ENCODE results near the gene SUPT20HL1. TPM values are rescaled to one million over a fixed set of nuclear protein-coding genes. Genes with fewer than 3 reads are reported as not detected.

The SUPT20HL1 gene
- total RNA-seq, 1 experiment from 2014 or later, result not detected

- intact Hi-C loops (cut with micrococcal nuclease; ENCODE audit: unreplicated experiment), result loop anchor here (5.0 to 10.0 kb wide), 3 partner anchors 166 to 878 kb away; no protein-coding TSS in a partner anchor
- DNase-seq (ENCODE audit: low spot score), result no peak
- TF ChIP-seq EZH2 (IDR thresholded peaks at IDR 0.05; ENCODE audit: borderline replicate concordance, low read depth, low read length, poor library complexity, severe bottlenecking) (no peak), CTCF (conservative IDR thresholded peaks at IDR 0.05; ENCODE audit: low read depth, low read length) (no peak)
- Histone ChIP-seq H3K27ac (ENCODE audit: low read depth, low read length, poor library complexity, severe bottlenecking) (no peak overlapping the region), H3K4me3 (ENCODE audit: low read depth, low read length, poor library complexity, severe bottlenecking) (no peak overlapping the region), H3K27me3 (replicated peaks; ENCODE audit: insufficient read depth, low read depth, low read length, poor library complexity) (peaks cover 41% of the 10 kb centered on the region), H3K4me1 (ENCODE audit: insufficient read depth, low read length, poor library complexity, severe bottlenecking) (no peaks in the 10 kb centered on the region), H3K36me3 (ENCODE audit: insufficient read depth, low read length, poor library complexity, severe bottlenecking) (no peaks in the 10 kb centered on the region), H3K9me3 (ENCODE audit: low read depth, low read length, poor library complexity, severe bottlenecking) (no peaks in the 10 kb centered on the region)
- no TSS peak for BruUV-seq (replicated peaks)
- ChIA-PET CTCF (interaction anchor here (0.6 to 1.2 kb wide), 6 partner anchors 94 to 280 kb away, joined by 3 to 4 read pairs (median 4); no protein-coding TSS in a partner anchor), POLR2A (ENCODE audit: low non-redundant PET) (no interaction called here)
Measured at GRCh38 chrX:24396236-24396930, 35.9 kb downstream of the SUPT20HL1 start.

GRCh38 chrX:24396931-24397279 lies 36.5 kb downstream of the SUPT20HL1 start:
- H3K4me1 ChIP-seq (ENCODE audit: insufficient read depth, low read length, poor library complexity, severe bottlenecking), result no peaks in the 10 kb centered on the region
- H3K36me3 ChIP-seq (ENCODE audit: insufficient read depth, low read length, poor library complexity, severe bottlenecking), result no peaks in the 10 kb centered on the region
- ChIA-PET CTCF (interaction anchor here (1.2 kb wide), 1 partner anchor 101 kb away, joined by 4 read pairs; no protein-coding TSS in a partner anchor), POLR2A (ENCODE audit: low non-redundant PET) (no interaction called here)
- TF ChIP-seq EZH2 (IDR thresholded peaks at IDR 0.05; ENCODE audit: borderline replicate concordance, low read depth, low read length, poor library complexity, severe bottlenecking), result no peak
- no peak for TF ChIP-seq CTCF (conservative IDR thresholded peaks at IDR 0.05; ENCODE audit: low read depth, low read length)
- intact Hi-C loops (cut with micrococcal nuclease; ENCODE audit: unreplicated experiment), result loop anchor here (5.0 to 10.0 kb wide), 3 partner anchors 165 to 878 kb away; no protein-coding TSS in a partner anchor
- BruUV-seq (replicated peaks), result no TSS peak
- H3K27ac ChIP-seq (ENCODE audit: low read depth, low read length, poor library complexity, severe bottlenecking), result no peak overlapping the region
- no peaks in the 10 kb centered on the region for H3K9me3 ChIP-seq (ENCODE audit: low read depth, low read length, poor library complexity, severe bottlenecking)
- H3K27me3 ChIP-seq (replicated peaks; ENCODE audit: insufficient read depth, low read depth, low read length, poor library complexity), result peaks cover 37% of the 10 kb centered on the region
- no peak overlapping the region for H3K4me3 ChIP-seq (ENCODE audit: low read depth, low read length, poor library complexity, severe bottlenecking)
- DNase-seq (ENCODE audit: low spot score), result no peak

- intact Hi-C loops (cut with micrococcal nuclease; ENCODE audit: unreplicated experiment), result loop anchor here (5.0 to 10.0 kb wide), 3 partner anchors 164 to 876 kb away; no protein-coding TSS in a partner anchor
- Histone ChIP-seq H3K27me3 (replicated peaks; ENCODE audit: insufficient read depth, low read depth, low read length, poor library complexity) (peaks cover 23% of the 10 kb centered on the region), H3K4me3 (ENCODE audit: low read depth, low read length, poor library complexity, severe bottlenecking) (no peak overlapping the region), H3K27ac (ENCODE audit: low read depth, low read length, poor library complexity, severe bottlenecking) (no peak overlapping the region), H3K9me3 (ENCODE audit: low read depth, low read length, poor library complexity, severe bottlenecking) (no peaks in the 10 kb centered on the region), H3K36me3 (ENCODE audit: insufficient read depth, low read length, poor library complexity, severe bottlenecking) (no peaks in the 10 kb centered on the region), H3K4me1 (ENCODE audit: insufficient read depth, low read length, poor library complexity, severe bottlenecking) (no peaks in the 10 kb centered on the region)
- BruUV-seq (replicated peaks), result no TSS peak
- CTCF ChIA-PET, result no interaction called here
- TF ChIP-seq CTCF (conservative IDR thresholded peaks at IDR 0.05; ENCODE audit: low read depth, low read length) (no peak), EZH2 (IDR thresholded peaks at IDR 0.05; ENCODE audit: borderline replicate concordance, low read depth, low read length, poor library complexity, severe bottlenecking) (no peak)
- no peak for DNase-seq (ENCODE audit: low spot score)
- POLR2A ChIA-PET (ENCODE audit: low non-redundant PET), result interaction anchor here (0.6 kb wide), 1 partner anchor 13 kb away, joined by 3 read pairs; no protein-coding TSS in a partner anchor
Measured at GRCh38 chrX:24398766-24399165, 38.3 kb downstream of the SUPT20HL1 start.
